Measurements from ENCODE around the gene RDH5.

- TF ChIP-seq EZH2phosphoT487 (IDR thresholded peaks at IDR 0.05; ENCODE audit: insufficient read depth, low read depth): no peak
- no peak for TF ChIP-seq EZH2 (IDR thresholded peaks at IDR 0.05; ENCODE audit: insufficient read depth, poor library complexity, severe bottlenecking)
These were observed 1.4 kb upstream of the RDH5 start for GRCh38 chr12:55718624-55719275.
